GM21737 (cell line): ENCODE results near the gene ARHGEF37.
"Not testable (repeated sequence)": the region's sequence is repeated elsewhere in the genome, so short reads cannot be mapped to it uniquely, and the experiment has no call there.

Source experiments
- ATAC-seq: cut with Tn5 transposase; IDR thresholded peaks from one replicate; pipeline ENCODE4 v1.9.1; 2021; ENCODE audit warnings: mild to moderate bottlenecking, moderate library complexity; ENCODE audit not compliant: unreplicated experiment

ARHGEF37 gene

DNA sequence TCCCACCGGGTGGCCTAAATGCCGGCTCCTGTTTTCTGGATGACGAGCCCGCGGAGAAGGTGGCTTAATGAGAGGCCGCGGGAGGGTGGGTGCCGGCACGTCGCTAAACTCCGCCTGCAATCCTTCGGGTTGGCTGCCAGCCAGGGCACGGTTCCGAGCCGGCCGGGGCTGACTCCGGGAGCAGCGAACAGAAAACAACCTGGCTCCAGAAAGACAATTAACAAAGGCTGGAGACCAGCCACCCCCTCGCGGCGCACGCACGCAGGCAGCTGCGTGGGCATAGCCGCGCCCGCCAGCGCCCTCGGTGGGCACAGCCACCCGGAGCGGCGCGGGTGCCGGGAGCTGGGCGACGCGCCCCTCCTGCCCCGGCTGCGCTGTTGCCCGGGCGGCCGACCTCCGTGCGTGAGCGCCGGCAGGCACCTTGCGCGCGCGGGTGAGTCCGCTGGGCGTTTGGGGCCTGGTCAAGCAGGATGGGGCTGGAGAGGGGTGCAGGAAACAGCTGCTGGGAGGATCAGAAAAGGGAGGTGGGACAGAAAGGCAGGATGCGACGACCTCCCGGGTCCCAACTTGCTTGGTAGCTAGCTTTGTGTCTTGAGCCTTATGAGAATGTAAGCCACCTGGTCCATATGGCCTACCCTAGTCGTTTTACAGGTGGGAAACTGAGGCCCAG, at the start of gene ARHGEF37:
TSS of gene ARHGEF37 (plus strand) at position 307 of the 670 bp plus-strand sequence. CDS start 16,272 bp downstream, outside the sequence.
- ATAC-seq = no peak

DNA sequence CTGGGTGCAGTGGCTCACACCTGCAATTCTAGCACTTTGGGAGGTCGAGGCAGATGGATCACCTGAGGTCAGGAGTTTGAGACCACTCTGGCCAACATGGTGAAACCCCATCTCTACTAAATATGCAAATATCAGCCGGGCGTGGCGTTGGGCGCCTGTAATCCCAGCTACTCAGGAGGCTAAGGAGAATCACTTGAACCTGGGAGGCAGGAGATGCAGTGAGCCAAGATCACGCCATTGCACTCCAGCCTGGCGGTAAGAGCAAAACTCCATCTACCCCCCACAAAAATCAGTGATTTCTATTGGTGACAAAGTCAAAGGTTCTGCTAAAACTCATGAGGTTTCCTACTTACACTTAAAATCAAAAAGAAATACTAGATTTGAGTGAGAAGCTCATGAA, 48.9 kb upstream of the ARHGEF37 start:
- no peak for ATAC-seq

- not testable (repeated sequence) for ATAC-seq
These were observed 45.5 kb upstream of the ARHGEF37 start for GRCh38 chr5:149535787-149536186.

DNA sequence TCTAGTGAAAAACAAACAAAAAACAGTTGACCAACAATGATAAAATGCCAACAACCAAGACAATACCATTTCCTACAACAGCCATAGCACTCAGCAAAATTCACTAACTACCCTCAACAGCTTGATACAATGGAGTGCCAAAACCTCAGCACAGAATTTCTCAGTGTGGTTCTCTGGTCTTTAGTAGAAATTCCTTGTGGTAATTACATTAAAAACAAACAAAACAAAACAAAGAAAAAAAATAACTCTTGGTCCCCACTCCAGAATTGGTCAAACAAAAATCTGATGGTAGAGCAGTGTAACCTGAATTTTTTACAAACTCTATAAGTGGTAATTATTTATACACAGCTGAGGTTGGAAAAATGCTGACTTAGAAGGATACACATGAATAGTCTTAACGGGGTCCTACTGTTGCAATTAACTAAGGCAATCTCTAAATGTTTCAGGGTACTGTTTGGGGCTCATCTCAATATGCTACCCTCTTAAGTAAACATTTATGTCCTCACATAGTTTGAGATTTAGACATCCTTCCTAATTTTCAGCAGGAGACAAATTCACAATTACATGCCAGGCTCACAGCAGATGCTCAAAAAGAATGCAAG, 43.8 kb upstream of the ARHGEF37 start:
- ATAC-seq = no peak

- ATAC-seq = no peak
These were observed 41.2 kb upstream of the ARHGEF37 start for GRCh38 chr5:149540089-149540488.

GRCh38 chr5:149541893-149542292, 39.4 kb upstream of the ARHGEF37 start:
- no peak for ATAC-seq

DNA sequence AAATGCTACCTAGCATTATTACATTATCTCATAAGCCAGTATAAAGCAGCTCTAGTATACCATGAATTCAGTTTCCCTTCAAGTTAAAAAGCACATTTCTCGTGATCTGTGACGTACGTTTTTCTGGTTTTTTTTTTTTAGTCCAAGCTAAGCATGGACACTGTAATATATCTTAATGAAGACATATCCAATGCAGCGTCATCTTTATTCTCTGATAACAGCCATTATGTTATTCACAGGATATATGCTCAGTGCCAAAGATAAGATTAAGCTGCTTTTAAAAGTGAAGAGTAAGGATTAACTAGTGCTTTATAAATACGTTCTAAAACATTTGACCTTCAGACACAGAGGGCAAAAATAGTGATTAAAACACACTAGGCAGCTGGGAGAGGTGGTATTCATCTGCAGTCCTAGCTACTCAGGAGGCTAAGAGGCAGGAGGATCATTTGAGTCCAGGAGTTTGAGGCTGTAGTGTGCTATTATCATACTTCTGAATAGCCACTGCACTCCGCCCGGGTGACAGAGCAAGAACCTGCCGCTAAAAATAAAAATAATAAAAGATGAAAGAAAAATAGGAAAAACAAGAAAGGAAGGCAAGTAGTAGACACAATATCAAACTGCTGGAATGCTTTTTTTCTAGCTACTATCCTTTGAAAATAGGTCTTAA, 37.8 kb upstream of the ARHGEF37 start:
- ATAC-seq = no peak

GRCh38 chr5:149544028-149544420, 37.3 kb upstream of the ARHGEF37 start:
- ATAC-seq = no peak

GRCh38 chr5:149545327-149545726, 36.0 kb upstream of the ARHGEF37 start:
- ATAC-seq = no peak

DNA sequence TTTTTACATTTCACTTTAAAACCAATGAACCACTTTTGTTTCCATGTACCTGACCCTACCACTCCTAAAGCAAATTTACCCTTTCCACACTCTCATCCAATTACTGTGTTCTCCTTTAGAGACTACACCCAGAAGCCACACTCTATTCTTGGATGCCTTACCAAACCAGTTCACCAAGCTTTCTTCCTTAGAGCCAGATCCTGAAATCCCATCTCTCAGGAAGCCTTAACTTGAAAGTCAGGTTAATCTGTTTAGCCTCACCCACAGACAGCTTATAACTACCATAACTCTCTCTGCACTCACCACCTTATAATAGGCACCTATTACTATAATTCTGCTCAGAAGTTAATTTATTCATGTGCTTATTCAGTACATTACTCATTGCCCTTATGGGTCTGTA, 34.3 kb upstream of the ARHGEF37 start:
- no peak for ATAC-seq

- ATAC-seq = peak; percentile 26
These were observed 31.6 kb upstream of the ARHGEF37 start for GRCh38 chr5:149549461-149550267.

DNA sequence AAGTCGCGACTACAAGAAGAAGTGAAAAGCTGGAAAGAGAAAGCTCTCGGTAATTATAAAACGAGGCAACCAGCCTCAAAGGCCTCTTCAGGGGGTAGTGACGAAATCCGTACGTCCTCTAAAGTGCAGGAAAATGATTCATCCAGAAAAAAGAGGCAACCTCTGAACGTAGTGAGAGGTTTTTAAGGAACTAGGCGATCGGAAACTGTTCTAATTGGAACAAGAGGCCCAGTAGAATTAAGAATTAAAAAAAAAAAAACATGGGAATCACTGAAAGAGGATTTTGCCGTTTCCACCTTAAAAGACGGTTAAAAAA, 31.1 kb upstream of the ARHGEF37 start:
- no peak for ATAC-seq

GRCh38 chr5:149550594-149551226, 30.6 kb upstream of the ARHGEF37 start:
- ATAC-seq = no peak

DNA sequence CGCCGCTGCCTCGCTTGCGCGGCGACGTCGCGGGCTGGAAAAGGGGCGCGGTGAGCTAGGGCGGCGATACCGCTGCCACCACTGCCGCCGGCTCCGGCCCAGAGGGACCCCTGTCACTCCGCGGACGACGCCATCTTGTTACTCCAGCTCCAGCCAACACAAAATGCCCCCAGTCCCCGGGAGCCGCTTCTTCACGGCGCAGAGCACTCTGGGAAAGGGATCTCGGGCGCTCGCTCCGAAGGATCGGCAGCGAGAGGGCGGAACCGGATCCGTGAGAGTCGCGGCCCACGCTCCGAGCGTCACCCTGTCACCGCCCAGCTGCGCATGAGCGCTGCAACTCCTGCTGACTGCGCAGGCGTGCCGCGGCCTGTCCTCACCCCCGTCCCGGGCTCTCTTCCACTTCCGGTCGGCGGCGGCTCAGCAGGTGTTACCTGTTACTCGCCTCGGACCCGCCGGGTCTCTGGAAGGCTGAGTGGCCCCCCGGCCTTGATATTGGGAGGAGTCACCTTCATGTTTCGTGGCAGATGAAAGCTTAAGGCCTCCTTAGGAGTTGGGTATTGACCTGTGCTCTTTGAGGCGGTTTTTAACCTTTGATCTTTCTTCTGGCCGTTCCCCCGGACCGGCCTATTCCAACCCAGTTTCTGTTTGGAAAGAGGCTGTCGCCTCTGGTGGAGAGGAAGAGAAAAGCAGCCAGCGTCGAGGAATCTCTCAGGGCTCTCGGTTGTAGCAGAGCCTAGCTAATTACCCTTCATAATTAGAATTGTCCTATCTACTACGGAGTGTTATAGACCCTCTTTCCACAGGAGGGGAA, 29.9 kb upstream of the ARHGEF37 start, which contains the start of gene CSNK1A1:
TSS of gene CSNK1A1 (minus strand) at position 213 of the 811 bp plus-strand sequence. CDS start 475 bp downstream, outside the sequence.
- ATAC-seq = peak; percentile 91

GRCh38 chr5:149552038-149552494, 29.2 kb upstream of the ARHGEF37 start:
- no peak for ATAC-seq

- no peak for ATAC-seq
These were observed 28.6 kb upstream of the ARHGEF37 start for GRCh38 chr5:149552553-149553160.

GRCh38 chr5:149559706-149560105, 21.6 kb upstream of the ARHGEF37 start:
- ATAC-seq = no peak

DNA sequence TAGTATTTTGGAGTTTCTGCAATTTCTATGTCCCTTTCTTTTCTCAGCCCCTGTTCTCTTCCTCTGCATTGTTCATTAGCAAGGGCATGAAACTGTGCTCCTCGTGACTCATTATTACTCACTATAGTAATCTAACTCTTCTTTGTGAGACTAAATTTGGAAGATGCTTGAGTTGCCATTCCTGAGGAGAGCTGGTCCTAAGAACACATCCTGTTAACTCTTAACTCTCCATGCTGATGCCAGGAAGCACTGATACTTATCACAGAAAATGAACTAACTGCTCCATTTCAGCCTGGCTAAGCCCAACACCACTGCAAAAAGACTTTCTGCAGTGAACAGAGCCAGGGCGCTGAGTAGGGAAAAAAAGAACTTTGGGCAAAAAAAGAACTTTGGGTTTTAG, 19.4 kb upstream of the ARHGEF37 start:
- ATAC-seq = no peak

DNA sequence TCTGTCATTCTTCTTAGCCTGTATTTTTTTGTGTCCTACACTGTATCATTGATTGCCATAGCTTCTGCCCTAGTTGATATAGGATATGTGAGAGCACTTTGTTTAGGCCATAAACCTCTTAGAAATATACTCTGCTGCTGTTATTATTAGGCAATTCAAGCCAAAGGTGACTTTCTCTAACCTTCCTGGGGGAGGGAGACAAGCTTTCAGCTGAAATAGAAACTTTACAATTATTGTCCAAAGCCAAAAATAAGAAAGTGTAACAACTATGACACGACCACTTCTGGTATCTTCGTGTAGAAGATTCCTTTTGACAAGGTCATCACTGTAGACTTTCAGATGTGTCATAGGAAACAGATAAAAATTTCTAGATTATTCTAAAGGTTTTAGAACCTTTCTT, 17.8 kb upstream of the ARHGEF37 start:
- ATAC-seq = no peak
